ENCODE measurements around the gene STAT6.
A peak's percentile ranks its signal among the peaks of the same experiment; 100 is the strongest.

STAT6 gene

GRCh38 chr12:57158186-57158585, 47.0 kb upstream of the STAT6 start:
- intact Hi-C loops (cut with DNase I; ENCODE audit: low total_unique reads): no loop called here
- peak overlapping the region; percentile 42 to 48 for H3K27ac ChIP-seq
- peaks cover 0 to 39% (median 17%) of the 10 kb centered on the region in 4 donors for H3K4me1 ChIP-seq
- no peak for TF ChIP-seq CTCF (IDR thresholded peaks at IDR 0.05)
- H3K9me3 ChIP-seq: no peaks in the 10 kb centered on the region
- peaks cover 76 to 97% (median 92%) of the 10 kb centered on the region in 3 donors for H3K36me3 ChIP-seq
- H3K27me3 ChIP-seq: no peaks in the 10 kb centered on the region
- H3K4me3 ChIP-seq: no peak overlapping the region
- no peak for DNase-seq

GRCh38 chr12:57157588-57158173, 46.5 kb upstream of the STAT6 start:
- intact Hi-C loops (cut with DNase I; ENCODE audit: low total_unique reads): no loop called here
- no peaks in the 10 kb centered on the region for H3K27me3 ChIP-seq
- peak overlapping the region; percentile 42 to 48 for H3K27ac ChIP-seq
- peaks cover 0 to 44% (median 22%) of the 10 kb centered on the region in 4 donors for H3K4me1 ChIP-seq
- H3K36me3 ChIP-seq: peaks cover 73 to 92% (median 87%) of the 10 kb centered on the region in 3 donors
- no peak for TF ChIP-seq CTCF (IDR thresholded peaks at IDR 0.05)
- no peaks in the 10 kb centered on the region for H3K9me3 ChIP-seq
- DNase-seq: peak in 1 of 2 donors; percentile 62
- no peak overlapping the region for H3K4me3 ChIP-seq

- H3K27ac ChIP-seq: peak overlapping the region; percentile 32 to 40
- peaks cover 65 to 83% (median 79%) of the 10 kb centered on the region in 3 donors for H3K36me3 ChIP-seq
- H3K4me1 ChIP-seq: peaks cover 0 to 52% (median 30%) of the 10 kb centered on the region in 4 donors
- no peak for TF ChIP-seq CTCF (IDR thresholded peaks at IDR 0.05)
- no peak for DNase-seq
- H3K4me3 ChIP-seq: no peak overlapping the region
- H3K9me3 ChIP-seq: no peaks in the 10 kb centered on the region
- intact Hi-C loops (cut with DNase I; ENCODE audit: low total_unique reads): no loop called here
- no peaks in the 10 kb centered on the region for H3K27me3 ChIP-seq
Measured at GRCh38 chr12:57156701-57157403, 45.7 kb upstream of the STAT6 start.

GRCh38 chr12:57154804-57155434, 43.8 kb upstream of the STAT6 start:
- H3K4me1 ChIP-seq: peaks cover 0 to 72% (median 50%) of the 10 kb centered on the region in 4 donors
- TF ChIP-seq CTCF (IDR thresholded peaks at IDR 0.05): no peak
- intact Hi-C loops (cut with DNase I; ENCODE audit: low total_unique reads): no loop called here
- H3K9me3 ChIP-seq: no peaks in the 10 kb centered on the region
- DNase-seq: no peak
- peak overlapping the region; percentile 73 to 85 for H3K27ac ChIP-seq
- no peak overlapping the region for H3K4me3 ChIP-seq
- peaks cover 45 to 69% (median 64%) of the 10 kb centered on the region in 3 donors for H3K36me3 ChIP-seq
- H3K27me3 ChIP-seq: no peaks in the 10 kb centered on the region

GRCh38 chr12:57154076-57154475, 42.9 kb upstream of the STAT6 start:
- Histone ChIP-seq H3K4me1 (peaks cover 0 to 72% (median 58%) of the 10 kb centered on the region in 4 donors), H3K4me3 (no peak overlapping the region), H3K36me3 (peaks cover 38 to 62% (median 56%) of the 10 kb centered on the region in 3 donors), H3K9me3 (no peaks in the 10 kb centered on the region), H3K27ac (peak overlapping the region; percentile 73 to 85), H3K27me3 (no peaks in the 10 kb centered on the region)
- TF ChIP-seq CTCF (IDR thresholded peaks at IDR 0.05): no peak
- intact Hi-C loops (cut with DNase I; ENCODE audit: low total_unique reads): no loop called here
- DNase-seq: no peak

All from tibial artery (tissue), 4 donors.